Muscle of leg (tissue), 11 donors: ENCODE measurements around the gene HAT1. TPM values are rescaled to one million over a fixed set of nuclear protein-coding genes. Genes with fewer than 3 reads are reported as not detected.

Experiments
- DNase-seq: peaks from one replicate; pipeline ENCODE4 v3.0.0; 2013
- H3K27ac ChIP-seq: one replicate; pipeline ENCODE4 v1.5.1; 2013; ENCODE audit warnings: mild to moderate bottlenecking, low read length, control low read depth
- H3K27me3 ChIP-seq: one replicate; pipeline ENCODE4 v1.6.1; 2013; ENCODE audit warnings: low read length; ENCODE audit not compliant: control insufficient read depth, insufficient read depth
- H3K36me3 ChIP-seq: one replicate; pipeline ENCODE4 v1.6.1; 2013; ENCODE audit warnings: low read length; ENCODE audit not compliant: control insufficient read depth, insufficient read depth
- H3K4me1 ChIP-seq: one replicate; pipeline ENCODE4 v1.6.1; 2013; ENCODE audit warnings: low read length; ENCODE audit not compliant: control insufficient read depth, insufficient read depth
- H3K4me3 ChIP-seq: one replicate; pipeline ENCODE4 v1.5.1; 2013; ENCODE audit warnings: low read length, control low read depth
- H3K9me3 ChIP-seq: replicated peaks from 2 replicates; pipeline ENCODE4 v1.6.1; 2013; ENCODE audit warnings: low read depth, low read length; ENCODE audit not compliant: control insufficient read depth
- WGBS: methylation state at CpG from one replicate; pipeline ENCODE4 v1.1.5; 2013; ENCODE audit warnings: missing lambda C conversion rate; ENCODE audit not compliant: insufficient coverage; 5-methylcytosine and 5-hydroxymethylcytosine counted together
- polyA plus RNA-seq, 8 donors: library from polyadenylated mRNA; unstranded; fragments of 120-200 nt; gene quantifications; one replicate each; pipeline versions ENCODE4 v1.2.1 to v1.2.3, GENCODE V29; 2013; ENCODE audit warnings: inconsistent platforms in 1 of 8, low replicate concordance in 1 of 8; ENCODE audit not compliant: insufficient read length in 8 of 8, insufficient read depth in 1 of 8
- total RNA-seq: library from RNA; stranded (reverse); fragments of 120-200 nt; gene quantifications from one replicate; pipeline ENCODE4 v1.2.4, GENCODE V29; 2013

Gene HAT1
- total and polyA plus RNA-seq, 9 donors, result 28.3 to 45.1 (median 39.1) TPM

GRCh38 chr2:172013396-172013795 is 91.1 kb downstream of the HAT1 start:
- Histone ChIP-seq H3K9me3 (no peaks in the 10 kb centered on the region), H3K27ac (no peak overlapping the region), H3K36me3 (no peaks in the 10 kb centered on the region), H3K4me1 (peaks cover 5% of the 10 kb centered on the region), H3K4me3 (no peak overlapping the region), H3K27me3 (no peaks in the 10 kb centered on the region)
- WGBS, result 52% methylated on average over 3 of the region's 4 CpGs
- DNase-seq, result no peak

GRCh38 chr2:172021074-172021931 is 99.0 kb downstream of the HAT1 start:
- Histone ChIP-seq H3K4me3 (no peak overlapping the region), H3K9me3 (no peaks in the 10 kb centered on the region), H3K4me1 (no peaks in the 10 kb centered on the region), H3K36me3 (no peaks in the 10 kb centered on the region), H3K27me3 (no peaks in the 10 kb centered on the region), H3K27ac (no peak overlapping the region)
- WGBS, result no CpG with 5 or more reads among the region's 8 CpGs
- DNase-seq, result no peak

- 60% methylated on average over 1 of the region's 5 CpGs for WGBS
- Histone ChIP-seq H3K36me3 (no peaks in the 10 kb centered on the region), H3K9me3 (no peaks in the 10 kb centered on the region), H3K27ac (no peak overlapping the region), H3K4me3 (no peak overlapping the region), H3K4me1 (no peaks in the 10 kb centered on the region), H3K27me3 (no peaks in the 10 kb centered on the region)
- DNase-seq, result peak; percentile 34
Measured at GRCh38 chr2:172021955-172022354, 99.7 kb downstream of the HAT1 start.

GRCh38 chr2:172031536-172031935 is 109.3 kb downstream of the HAT1 start:
- Histone ChIP-seq H3K9me3 (no peaks in the 10 kb centered on the region), H3K27me3 (no peaks in the 10 kb centered on the region), H3K36me3 (no peaks in the 10 kb centered on the region), H3K4me3 (no peak overlapping the region), H3K27ac (peak overlapping the region; percentile 32), H3K4me1 (peaks cover 2% of the 10 kb centered on the region)
- DNase-seq, result peak; percentile 83
- 0% methylated on average over 3 of the region's 4 CpGs for WGBS

Other genes starting within 250 kb of the HAT1 start
- gene DYNC1I2, start 235.0 kb upstream of the HAT1 start, total RNA-seq, result 77.5 TPM
- 100 to 1,000 TPM in 5 of 8 donors, 10 to 100 TPM in 3; 96.1 to 134 (median 106) TPM for gene DYNC1I2, start 235.0 kb upstream of the HAT1 start, polyA plus RNA-seq
- 25.6 TPM for gene SLC25A12, start 28.2 kb upstream of the HAT1 start, total RNA-seq
- 10 to 100 TPM; 20.4 to 27.7 (median 21.9) TPM for gene SLC25A12, start 28.2 kb upstream of the HAT1 start, polyA plus RNA-seq
- gene METAP1D, start 77.5 kb downstream of the HAT1 start, total RNA-seq, result 8.7 TPM
- gene METAP1D, start 77.5 kb downstream of the HAT1 start, polyA plus RNA-seq, result 10 to 100 TPM in 4 of 8 donors, 1 to 10 TPM in 4; 7.8 to 16.0 (median 10.2) TPM
- gene DLX1, start 163.0 kb downstream of the HAT1 start, total RNA-seq, result 0.09 TPM
- under 1 TPM; 0.11 to 0.60 (median 0.33) TPM for gene DLX1, start 163.0 kb downstream of the HAT1 start, polyA plus RNA-seq
- gene DLX2, start 180.4 kb downstream of the HAT1 start, total RNA-seq, result 0.04 TPM
- gene DLX2, start 180.4 kb downstream of the HAT1 start, polyA plus RNA-seq, result under 1 TPM in 5 of 8 donors, not detected in 3; 0.05 to 0.26 (median 0.11) TPM